HepG2 (cell line): Measurements from ENCODE around the gene PCDHA7. TPM values are rescaled to one million over a fixed set of nuclear protein-coding genes. Genes with fewer than 3 reads are reported as not detected.

Experiments
- ARNT2 ChIP-seq: sonication (generic); formaldehyde crosslinking; IDR thresholded peaks from 2 replicates; pipeline ENCODE4 v1.8.0; 2022; ENCODE audit warnings: mild to moderate bottlenecking, low read depth, missing genetic modification reagents, moderate library complexity
- CBX2 ChIP-seq, 2 experiments: fragments of 200-600 bp in 1 of 2; sonication (generic); formaldehyde crosslinking in 1 of 2; IDR thresholded peaks; 2 replicates each; pipeline versions ENCODE4 v1.7.0 to v1.8.1; 2018 to 2022; ENCODE audit warnings: low read depth in 2 of 2, low read length in 1 of 2, mild to moderate bottlenecking in 1 of 2, missing genetic modification reagents in 1 of 2
- CEBPG ChIP-seq: IDR thresholded peaks from 2 replicates; pipeline ENCODE4 v1.6.1; 2016
- DZIP1 ChIP-seq: sonication (generic); formaldehyde crosslinking; IDR thresholded peaks from 2 replicates; pipeline ENCODE4 v1.5.0; 2020; ENCODE audit warnings: mild to moderate bottlenecking, missing genetic modification reagents
- GABPB1 ChIP-seq: IDR thresholded peaks from 2 replicates; pipeline ENCODE4 v1.6.1; 2016; ENCODE audit warnings: mild to moderate bottlenecking, missing genetic modification reagents, moderate library complexity, missing compliant biosample characterization
- LRRFIP1 ChIP-seq: sonication (generic); formaldehyde crosslinking; conservative IDR thresholded peaks from 2 replicates; pipeline ENCODE4 v1.4.0; 2020; ENCODE audit warnings: missing genetic modification reagents
- NFRKB ChIP-seq: fragments of 450-650 bp; IDR thresholded peaks from 2 replicates; pipeline ENCODE4 v1.6.1; 2017
- RBM22 ChIP-seq: fragments of 200-400 bp; formaldehyde crosslinking; optimal IDR thresholded peaks from 2 replicates; pipeline ENCODE3; 2017; ENCODE audit warnings: mild to moderate bottlenecking, low read length, moderate library complexity
- STAG1 ChIP-seq: sonication (generic); formaldehyde crosslinking; IDR thresholded peaks from 2 replicates; pipeline ENCODE4 v1.4.0; 2020; ENCODE audit warnings: missing genetic modification reagents
- TAF1 ChIP-seq: sonication (generic); formaldehyde crosslinking; IDR thresholded peaks from 2 replicates; pipeline ENCODE4 v1.4.0; 2020; ENCODE audit warnings: missing genetic modification reagents
- TBX2 ChIP-seq: sonication (generic); formaldehyde crosslinking; IDR thresholded peaks from 2 replicates; pipeline ENCODE4 v1.5.0; 2020; ENCODE audit warnings: missing genetic modification reagents, mild to moderate bottlenecking, borderline replicate concordance
- TEAD2 ChIP-seq: sonication (generic); formaldehyde crosslinking; IDR thresholded peaks from 2 replicates; pipeline ENCODE4 v1.9.0; 2021; ENCODE audit warnings: missing genetic modification reagents
- TIGD3 ChIP-seq: sonication (generic); formaldehyde crosslinking; IDR thresholded peaks from 2 replicates; pipeline ENCODE4 v1.5.1; 2020; ENCODE audit warnings: mild to moderate bottlenecking, missing genetic modification reagents, borderline replicate concordance
- ZFP36L2 ChIP-seq: sonication (generic); formaldehyde crosslinking; IDR thresholded peaks from 2 replicates; pipeline ENCODE4 v1.4.0; 2020; ENCODE audit warnings: missing genetic modification reagents
- ZMAT5 ChIP-seq: sonication (generic); formaldehyde crosslinking; IDR thresholded peaks from 2 replicates; pipeline ENCODE4 v1.5.0; 2020; ENCODE audit warnings: mild to moderate bottlenecking, low read depth, missing genetic modification reagents, borderline replicate concordance
- ZNF20 ChIP-seq: sonication (generic); formaldehyde crosslinking; IDR thresholded peaks from 2 replicates; pipeline ENCODE4 v1.4.0; 2020; ENCODE audit warnings: mild to moderate bottlenecking, moderate library complexity, missing genetic modification reagents
- ZNF574 ChIP-seq: sonication (generic); formaldehyde crosslinking; IDR thresholded peaks from 2 replicates; pipeline ENCODE4 v1.4.0; 2020; ENCODE audit warnings: missing genetic modification reagents
- polyA plus RNA-seq, 8 experiments: library from polyadenylated mRNA; depleted of rRNA in 3 of 8; stranded (reverse) in 7 of 8; unstranded in 1 of 8; fragments of >200 nt; fragmentation: Illumina TruSeq in 4 of 8; extraction: Trizol in 4 of 8; gene quantifications; 2 replicates each; pipeline versions ENCODE4 v1.2.1 to v1.2.3, GENCODE V29; 2011 to 2016; ENCODE audit warnings: low read depth in 4 of 8, missing spikeins in 1 of 8, mixed read lengths in 1 of 8; ENCODE audit not compliant: insufficient read depth in 1 of 8
- total RNA-seq, 5 experiments: library from RNA; depleted of rRNA; stranded (reverse); fragments of >200 nt; fragmentation: Illumina TruSeq; extraction: Trizol; gene quantifications; 2 replicates each; pipeline ENCODE4 v1.2.3, GENCODE V29; 2016; ENCODE audit warnings: low read depth in 1 of 5

Gene PCDHA7
- total and polyA plus RNA-seq, 2 of the 13 experiments (the other 11 are each of a cell fraction or from before 2014, with no cell fraction given): 0.49 to 0.53 TPM

GRCh38 chr5:140868721-140869554, 34.9 kb downstream of the PCDHA7 start, which contains the start of gene PCDHA11 (continued):
- TF ChIP-seq DZIP1 (CRISPR knock-in tag) (no peak), TAF1 (CRISPR knock-in tag) (no peak), ZFP36L2 (no peak), ZNF20 (no peak), CBX2 (IDR thresholded peaks at IDR 0.05; ENCODE audit: low read depth, low read length) (no peak), CBX2 (CRISPR knock-in tag; IDR thresholded peaks at IDR 0.05; ENCODE audit: low read depth) (no peak), CEBPG (peak; percentile 77), LRRFIP1 (CRISPR knock-in tag) (no peak), TBX2 (0 out of 2 replicates have a peak, but pooled peaks have one; percentile 34), TIGD3 (no peak), NFRKB (no peak), RBM22 (no peak), ZNF574 (CRISPR knock-in tag) (no peak), ZMAT5 (CRISPR knock-in tag) (no peak), GABPB1 (CRISPR knock-in tag) (peak; percentile 38; the same call in 1 of the 2 replicates), STAG1 (peak; percentile 74), TEAD2 (CRISPR knock-in tag) (no peak), ARNT2 (CRISPR knock-in tag) (0 out of 2 replicates have a peak, but pooled peaks have one; percentile 23)
